HG02981 (cell line): ENCODE data around the gene L3MBTL1.
A peak's percentile ranks its signal among the peaks of the same experiment; 100 is the strongest.
"Not testable (repeated sequence)": the region's sequence is repeated elsewhere in the genome, so short reads cannot be mapped to it uniquely, and the experiment has no call there.

Experiments used
- ATAC-seq: cut with Tn5 transposase; IDR thresholded peaks from one replicate; pipeline ENCODE4 v1.9.1; 2021; ENCODE audit warnings: mild to moderate bottlenecking, moderate library complexity; ENCODE audit not compliant: unreplicated experiment

L3MBTL1 gene

GRCh38 chr20:43584448-43585136 is 77.1 kb downstream of the L3MBTL1 start:
- ATAC-seq: no peak

DNA sequence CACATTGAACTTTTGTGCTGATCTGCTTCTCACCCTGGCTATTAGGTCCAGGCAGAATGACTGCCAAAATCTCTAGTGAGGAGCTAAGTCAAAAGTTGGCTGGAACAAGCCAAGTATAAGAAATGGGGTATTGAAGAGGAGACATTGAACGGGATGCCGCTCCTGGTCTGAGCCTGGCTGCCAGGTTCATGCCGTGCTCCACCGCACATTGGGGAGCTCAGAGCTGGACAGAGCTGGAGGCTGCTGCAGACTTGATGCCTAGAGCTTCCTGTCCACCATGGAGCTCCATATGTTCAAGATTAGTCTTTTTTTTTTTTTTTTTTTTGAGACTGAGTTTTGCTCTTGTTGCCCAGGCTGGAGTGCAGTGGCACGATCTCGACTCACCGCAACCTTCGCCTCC is 79.1 kb downstream of the L3MBTL1 start:
- ATAC-seq: no peak

GRCh38 chr20:43588526-43588925 is 81.0 kb downstream of the L3MBTL1 start:
- not testable (repeated sequence) for ATAC-seq

- no peak for ATAC-seq
Measured at GRCh38 chr20:43590036-43590391, 82.5 kb downstream of the L3MBTL1 start.

- ATAC-seq: peak; percentile 98
Measured at GRCh38 chr20:43590392-43591303, 83.2 kb downstream of the L3MBTL1 start, which contains the start of gene IFT52. IFT52 (plus strand) TSS chr20:43590937; CDS start chr20:43594699, 3,762 bp downstream.
